IMR-90 (cell line): ENCODE data around the gene RAB8A. TPM values are rescaled to one million over a fixed set of nuclear protein-coding genes. Genes with fewer than 3 reads are reported as not detected.

ENCODE experiments used
- ATAC-seq: fragments of 200-7000 bp; cut with Tn5 transposase; 2 replicates; pipeline ENCODE4 v1.9.1; 2020; ENCODE audit warnings: low read depth, mild to moderate bottlenecking, moderate library complexity
- BruUV-seq: library from RNA; stranded (reverse); fragments of 400-500 nt; replicated peaks from 2 replicates; lab custom pipeline; 2021; lab: Mats Ljungman, UMichigan
- CTCF ChIA-PET: fragments of 300-600 bp; formaldehyde crosslinking; extraction: SDS; loops from one replicate; lab custom pipeline; 2021; ENCODE audit warnings: antibody characterized with exemption; lab: Yijun Ruan, JAX
- POLR2A ChIA-PET: fragments of 300-600 bp; sonication (Branson Sonifier 250); formaldehyde crosslinking; loops from one replicate; lab custom pipeline; 2022; ENCODE audit warnings: antibody characterized with exemption; ENCODE audit not compliant: unreplicated experiment; lab: Charles Lee
- DNase-seq: peaks from one replicate; pipeline ENCODE4 v3.0.0; 2013
- H2AFZ ChIP-seq: replicated peaks from 2 replicates; pipeline ENCODE3; 2013; ENCODE audit warnings: low read length, mild to moderate bottlenecking; ENCODE audit not compliant: poor library complexity
- H2AK5ac ChIP-seq: 2 replicates; pipeline ENCODE4 v1.6.1; 2013; ENCODE audit warnings: low read depth, low read length, inconsistent platforms
- H2AK9ac ChIP-seq: replicated peaks from 2 replicates; pipeline ENCODE3; 2013; ENCODE audit warnings: mild to moderate bottlenecking, low read depth, low read length, moderate library complexity; ENCODE audit not compliant: poor library complexity
- H2BK120ac ChIP-seq: 2 replicates; pipeline ENCODE4 v1.6.1; 2013; ENCODE audit warnings: low read depth, low read length, inconsistent platforms
- H2BK15ac ChIP-seq: 3 replicates; pipeline ENCODE4 v1.6.1; 2013; ENCODE audit warnings: low read depth, low read length, inconsistent platforms
- H2BK20ac ChIP-seq: 2 replicates; pipeline ENCODE4 v1.6.1; 2013; ENCODE audit warnings: low read depth, mild to moderate bottlenecking, inconsistent platforms, low read length, moderate library complexity
- H2BK5ac ChIP-seq: 2 replicates; pipeline ENCODE4 v1.6.1; 2013; ENCODE audit warnings: mild to moderate bottlenecking, low read depth, low read length, inconsistent platforms; ENCODE audit not compliant: poor library complexity, severe bottlenecking
- H3K14ac ChIP-seq: replicated peaks from 2 replicates; pipeline ENCODE4 v1.6.1; 2013; ENCODE audit warnings: low read depth, low read length, inconsistent platforms
- H3K18ac ChIP-seq: 2 replicates; pipeline ENCODE4 v1.6.1; 2013; ENCODE audit warnings: low read depth, low read length, control low read depth
- H3K23ac ChIP-seq: 2 replicates; pipeline ENCODE4 v1.6.1; 2013; ENCODE audit warnings: low read depth, low read length, inconsistent platforms
- H3K27ac ChIP-seq: 2 replicates; pipeline ENCODE4 v1.5.1; 2013; ENCODE audit warnings: mild to moderate bottlenecking, control low read depth, low read length; ENCODE audit not compliant: insufficient read depth
- H3K27me3 ChIP-seq: 2 replicates; pipeline ENCODE4 v1.6.1; 2013; ENCODE audit warnings: low read length; ENCODE audit not compliant: control insufficient read depth, insufficient read depth
- H3K36me3 ChIP-seq: 2 replicates; pipeline ENCODE4 v1.6.1; 2013; ENCODE audit warnings: low read length, mixed read lengths; ENCODE audit not compliant: control insufficient read depth, insufficient read depth
- H3K4ac ChIP-seq: 2 replicates; pipeline ENCODE4 v1.6.1; 2013; ENCODE audit warnings: low read depth, low read length, inconsistent platforms
- H3K4me1 ChIP-seq: 2 replicates; pipeline ENCODE4 v1.6.1; 2013; ENCODE audit warnings: low read length, mixed read lengths; ENCODE audit not compliant: control insufficient read depth, insufficient read depth
- H3K4me2 ChIP-seq: 2 replicates; pipeline ENCODE4 v1.6.1; 2013; ENCODE audit warnings: low read depth, mild to moderate bottlenecking, control low read depth, low read length, moderate library complexity
- H3K4me3 ChIP-seq: 2 replicates; pipeline ENCODE4 v1.5.1; 2013; ENCODE audit warnings: low read depth, mild to moderate bottlenecking, control low read depth, low read length, moderate library complexity; ENCODE audit not compliant: insufficient read depth
- H3K56ac ChIP-seq: 2 replicates; pipeline ENCODE4 v1.6.1; 2013; ENCODE audit warnings: low read length, inconsistent platforms; ENCODE audit not compliant: insufficient read depth; ENCODE audit errors: extremely low read depth
- H3K79me1 ChIP-seq, 2 experiments: 2 replicates each; pipeline ENCODE4 v1.6.1; 2013; ENCODE audit warnings: low read length in 2 of 2, inconsistent platforms in 1 of 2, low read depth in 1 of 2
- H3K9ac ChIP-seq: 2 replicates; pipeline ENCODE4 v1.6.1; 2013; ENCODE audit warnings: low read depth, low read length, control low read depth
- H3K9me1 ChIP-seq: 2 replicates; pipeline ENCODE4 v1.6.1; 2013; ENCODE audit warnings: low read length, inconsistent platforms; ENCODE audit not compliant: insufficient read depth
- H3K9me3 ChIP-seq: 2 replicates; pipeline ENCODE4 v1.6.1; 2013; ENCODE audit warnings: low read length; ENCODE audit not compliant: control insufficient read depth, insufficient read depth
- H4K20me1 ChIP-seq: 2 replicates; pipeline ENCODE4 v1.6.1; 2013; ENCODE audit warnings: low read length, inconsistent platforms; ENCODE audit not compliant: insufficient read depth
- H4K5ac ChIP-seq: 2 replicates; pipeline ENCODE4 v1.6.1; 2013; ENCODE audit warnings: mild to moderate bottlenecking, low read depth, low read length, control low read depth
- H4K8ac ChIP-seq, 2 experiments: 2 replicates each; pipeline ENCODE4 v1.6.1; 2013; ENCODE audit warnings: low read depth in 2 of 2, low read length in 2 of 2, control low read depth in 1 of 2, inconsistent platforms in 1 of 2
- H4K91ac ChIP-seq: 2 replicates; pipeline ENCODE4 v1.6.1; 2013; ENCODE audit warnings: low read depth, low read length, inconsistent platforms; ENCODE audit not compliant: insufficient read depth
- FOS ChIP-seq: fragments of 150-350 bp; IDR thresholded peaks from 2 replicates; pipeline ENCODE4 v1.6.1; 2016; ENCODE audit warnings: low read depth, low read length
- MAFK ChIP-seq: IDR thresholded peaks from 2 replicates; pipeline ENCODE4 v1.6.1; 2012; ENCODE audit warnings: low read depth, low read length, improper control_type of control experiment
- MAZ ChIP-seq: IDR thresholded peaks from 2 replicates; pipeline ENCODE4 v1.6.1; 2012; ENCODE audit warnings: low read depth, mild to moderate bottlenecking, low read length, improper control_type of control experiment, moderate library complexity, borderline replicate concordance
- MXI1 ChIP-seq: IDR thresholded peaks from 2 replicates; pipeline ENCODE4 v1.6.1; 2012; ENCODE audit warnings: low read depth, mild to moderate bottlenecking, low read length, moderate library complexity, borderline replicate concordance
- POLR2A ChIP-seq: IDR thresholded peaks from 2 replicates; pipeline ENCODE4 v1.6.1; 2012; ENCODE audit warnings: mild to moderate bottlenecking, low read depth, low read length
- RCOR1 ChIP-seq: IDR thresholded peaks from 2 replicates; pipeline ENCODE4 v1.6.1; 2012; ENCODE audit warnings: mild to moderate bottlenecking, low read length, improper control_type of control experiment; ENCODE audit not compliant: insufficient replicate concordance
- RFX5 ChIP-seq: IDR thresholded peaks from 2 replicates; pipeline ENCODE4 v1.8.0; 2012; ENCODE audit warnings: low read depth, mild to moderate bottlenecking, low read length, moderate library complexity
- SMC3 ChIP-seq: fragments of 150-350 bp; IDR thresholded peaks from 2 replicates; pipeline ENCODE4 v1.6.1; 2016; ENCODE audit warnings: low read depth, mild to moderate bottlenecking, antibody characterized with exemption, low read length, moderate library complexity
- WGBS, 2 experiments: methylation state at CpG; one replicate each; pipeline versions ENCODE4 v1.1.5 to v1.1.7; 2013; ENCODE audit warnings: missing lambda C conversion rate in 2 of 2; ENCODE audit not compliant: insufficient read length in 1 of 2; ENCODE audit errors: extremely low coverage in 2 of 2; 5-methylcytosine and 5-hydroxymethylcytosine counted together
- dilution Hi-C: fragments of 300-500 bp; cut with HindIII; formaldehyde crosslinking; loops from one replicate; pipeline ENCODE4 v1.14.3; 2018; ENCODE audit warnings: low sequenced_read_pairs; ENCODE audit not compliant: unreplicated experiment
- in situ Hi-C: fragments of 300-500 bp; cut with MboI; formaldehyde crosslinking; loops from 3 replicates; pipeline ENCODE4 v1.14.3; 2019; ENCODE audit warnings: low sequenced_read_pairs, inconsistent platforms, mixed read lengths
- intact Hi-C: fragments of 100-400 bp; cut with micrococcal nuclease; formaldehyde crosslinking; loops from 2 replicates; pipeline ENCODE4 v1.10.0; 2022
- polyA plus RNA-seq, 3 experiments: library from polyadenylated mRNA; depleted of rRNA; stranded (reverse); fragments of >200 nt; gene quantifications; 2 replicates each; pipeline ENCODE4 v1.2.3, GENCODE V29; 2012; ENCODE audit warnings: low replicate concordance in 1 of 3
- total RNA-seq: library from RNA; depleted of rRNA; stranded (reverse); fragments of >200 nt; gene quantifications from 2 replicates; pipeline ENCODE4 v1.2.3, GENCODE V29; 2012

The RAB8A gene
- total and polyA plus RNA-seq, 2 of the 4 experiments (the other 2 are of a cell fraction) = 64.5 to 135 TPM

DNA sequence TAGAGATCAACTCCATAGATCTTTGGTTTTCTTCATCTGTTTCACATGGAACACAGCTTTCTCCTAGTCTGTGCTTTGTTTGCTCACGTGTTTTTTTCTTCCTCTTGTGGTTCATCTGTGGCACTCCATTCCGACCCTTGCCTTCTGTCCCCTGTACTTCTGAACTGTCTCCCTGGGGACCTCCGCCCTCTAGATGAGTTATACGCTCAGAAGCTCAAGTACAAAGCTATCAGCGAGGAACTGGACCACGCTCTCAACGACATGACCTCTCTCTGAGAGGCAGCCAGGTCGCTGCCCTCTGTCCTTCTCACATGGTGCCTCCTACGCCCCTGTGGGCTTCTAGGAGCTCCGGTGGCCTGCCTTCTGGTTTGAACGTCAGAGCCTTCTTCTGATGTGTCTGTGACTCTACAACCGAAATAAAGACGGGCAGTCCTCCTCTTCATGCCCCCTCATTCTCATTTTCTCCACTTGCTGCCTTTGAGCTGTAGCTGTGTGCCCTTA lies 16.6 kb upstream of the RAB8A start:
- Histone ChIP-seq H4K20me1 (peaks cover 100% of the 10 kb centered on the region), H3K36me3 (peaks cover 86% of the 10 kb centered on the region)

More for the DNA sequence above, 16.6 kb upstream of the RAB8A start:
- Histone ChIP-seq H3K4me1 (peaks cover 9% of the 10 kb centered on the region; the same call in 1 of the 2 replicates), H3K4me2 (no peak overlapping the region), H3K27me3 (no peaks in the 10 kb centered on the region), H3K18ac (no peak overlapping the region), H3K9me1 (peaks cover 5% of the 10 kb centered on the region; the same call in 1 of the 2 replicates), H2AK9ac (no peak overlapping the region), H3K14ac (no peak overlapping the region), H2BK20ac (no peak overlapping the region), H3K79me1 (peaks cover 35 to 91% of the 10 kb centered on the region in 2 experiments), H4K8ac (peak overlapping the region in 1 of 2 experiments; percentile 23; a peak in 1 of 4 replicates), H3K23ac (no peak overlapping the region), H3K56ac (no peak overlapping the region), H3K9me3 (no peaks in the 10 kb centered on the region), H2AK5ac (no peak overlapping the region), H4K91ac (no peak overlapping the region), H3K9ac (no peak overlapping the region), H2BK120ac (no peak overlapping the region), H2AFZ (no peak overlapping the region), H2BK5ac (peak overlapping the region; percentile 73), H2BK15ac (no peak overlapping the region), H3K27ac (peak overlapping the region; percentile 62; the same call in 1 of the 2 replicates), H4K5ac (peak overlapping the region; percentile 20; the same call in 1 of the 2 replicates), H3K4ac (no peak overlapping the region), H3K4me3 (no peak overlapping the region)
- ChIA-PET CTCF (no interaction called here), POLR2A (interaction anchor here (0.6 to 1.6 kb wide), 2 partner anchors 11 to 17 kb away, joined by 4 to 5 read pairs; no protein-coding TSS in a partner anchor)
- TF ChIP-seq POLR2A = no peak
- no peak for TF ChIP-seq SMC3
- no peak for TF ChIP-seq MXI1
- TF ChIP-seq MAZ = no peak
- no peak for TF ChIP-seq FOS
- no peak for TF ChIP-seq RFX5
- TF ChIP-seq MAFK = no peak
- no peak for TF ChIP-seq RCOR1
- DNase-seq (no peak), ATAC-seq (no peak)
- BruUV-seq = no TSS peak
- intact Hi-C loops (no loop called here), in situ Hi-C loops (no loop called here), dilution Hi-C loops (no loop called here)
- WGBS, 2 experiments = 95% methylated on average over 10 of the region's 13 CpGs; no CpG with 5 or more reads in 1 of the 2 experiments
